HuH-7 (cell line): ENCODE results near the gene PITPNC1.

Experiments
- DNase-seq: peaks from one replicate; pipeline ENCODE4 v3.0.0; 2011; ENCODE audit warnings: low spot score

Gene PITPNC1

GRCh38 chr17:67554634-67555033 lies 177.6 kb downstream of the PITPNC1 start:
- no peak for DNase-seq

- DNase-seq = no peak
Observed at GRCh38 chr17:67555855-67556254, 178.8 kb downstream of the PITPNC1 start.

- DNase-seq = no peak
Observed at GRCh38 chr17:67557052-67557845, 180.2 kb downstream of the PITPNC1 start.

- no peak for DNase-seq
Observed at GRCh38 chr17:67557921-67558320, 180.8 kb downstream of the PITPNC1 start.

- no peak for DNase-seq
Observed at GRCh38 chr17:67558740-67559380, 181.8 kb downstream of the PITPNC1 start.

- no peak for DNase-seq
Observed at GRCh38 chr17:67559381-67559966, 182.4 kb downstream of the PITPNC1 start.

- DNase-seq = no peak
Observed at GRCh38 chr17:67562005-67562404, 184.9 kb downstream of the PITPNC1 start.

- DNase-seq = no peak
Observed at GRCh38 chr17:67563692-67564228, 186.7 kb downstream of the PITPNC1 start.

- DNase-seq = no peak
Observed at GRCh38 chr17:67565068-67565467, 188.0 kb downstream of the PITPNC1 start.

GRCh38 chr17:67566656-67567055 lies 189.6 kb downstream of the PITPNC1 start:
- DNase-seq = no peak

- no peak for DNase-seq
Observed at GRCh38 chr17:67569015-67569451, 192.0 kb downstream of the PITPNC1 start.

- DNase-seq = no peak
Observed at GRCh38 chr17:67569873-67570272, 192.8 kb downstream of the PITPNC1 start.

GRCh38 chr17:67570797-67571196 lies 193.7 kb downstream of the PITPNC1 start:
- DNase-seq = no peak

- DNase-seq = no peak
Observed at GRCh38 chr17:67571478-67571877, 194.4 kb downstream of the PITPNC1 start.

GRCh38 chr17:67573987-67574657 lies 197.0 kb downstream of the PITPNC1 start:
- no peak for DNase-seq

- no peak for DNase-seq
Observed at GRCh38 chr17:67574658-67575293, 197.7 kb downstream of the PITPNC1 start.

- DNase-seq = no peak
Observed at GRCh38 chr17:67575325-67575724, 198.2 kb downstream of the PITPNC1 start.

- no peak for DNase-seq
Observed at GRCh38 chr17:67576471-67577115, 199.5 kb downstream of the PITPNC1 start.

GRCh38 chr17:67577429-67578141 lies 200.5 kb downstream of the PITPNC1 start:
- DNase-seq = no peak

- no peak for DNase-seq
Observed at GRCh38 chr17:67578142-67578457, 201.0 kb downstream of the PITPNC1 start.
